Myocyte (in vitro differentiated cells): ENCODE measurements around the gene FAM168A. TPM values are rescaled to one million over a fixed set of nuclear protein-coding genes. Genes with fewer than 3 reads are reported as not detected.

Experiments used
- DNase-seq: peaks from one replicate; pipeline ENCODE4 v3.0.0-alpha.2; 2012; ENCODE audit warnings: low read depth
- polyA plus RNA-seq: library from polyadenylated mRNA; unstranded; fragments of >200 nt; gene quantifications from one replicate; pipeline ENCODE4 v1.2.1, GENCODE V29; 2012; ENCODE audit warnings: missing spikeins
- total RNA-seq: library from RNA; depleted of rRNA; stranded (reverse); fragments of >200 nt; gene quantifications from 2 replicates; pipeline ENCODE4 v1.2.3, GENCODE V29; 2014

Gene FAM168A
- 21.6 and 23.3 TPM in 2 replicates for total RNA-seq
- 28.9 TPM for polyA plus RNA-seq

- DNase-seq = peak; percentile 99
These were observed at the start of gene FAM168A for GRCh38 chr11:73597956-73598718. FAM168A (minus strand) TSS chr11:73598112; CDS start chr11:73468474, 129,638 bp downstream.

GRCh38 chr11:73647459-73648100 lies 49.7 kb upstream of the FAM168A start:
- peak; percentile 85 for DNase-seq

DNA sequence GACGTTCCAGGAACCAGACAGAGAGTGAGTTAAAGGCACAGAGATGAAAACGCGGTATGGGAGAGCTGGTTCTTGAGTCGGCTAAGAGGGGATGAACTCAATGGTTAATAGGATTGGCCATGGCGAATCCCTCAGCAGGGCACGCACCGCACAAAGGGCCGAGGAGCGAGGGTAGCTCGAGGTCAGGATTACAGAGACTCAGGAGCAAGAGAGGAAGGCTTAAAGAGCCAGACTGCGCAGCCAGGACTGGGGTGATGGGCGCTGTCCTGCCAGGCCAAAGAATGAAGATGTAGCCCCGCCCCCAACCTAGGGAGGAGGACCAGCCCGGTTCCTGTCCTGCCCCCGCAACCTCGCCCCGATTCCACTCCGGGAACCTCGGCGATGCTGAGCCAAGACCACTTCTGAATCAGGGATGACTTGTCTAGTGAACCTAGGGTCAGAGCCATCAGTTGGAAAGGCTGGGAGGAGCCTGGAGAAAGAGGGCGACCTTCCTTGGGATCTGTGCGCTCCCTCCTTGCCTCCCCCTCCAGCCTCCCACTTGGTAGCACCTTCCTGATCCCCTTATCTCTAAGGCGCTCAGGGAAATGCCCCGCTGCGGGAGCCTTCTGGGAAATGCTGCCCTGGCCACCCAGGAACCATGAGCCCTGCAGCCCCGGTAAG lies 48.2 kb upstream of the FAM168A start, which contains the start of gene PLEKHB1:
TSS of gene PLEKHB1 (plus strand) at position 610 of the 660 bp plus-strand sequence. CDS start at position 638, 28 bp downstream.
- no peak for DNase-seq

- DNase-seq = no peak
These were observed 47.4 kb upstream of the FAM168A start for GRCh38 chr11:73645121-73645969.

DNA sequence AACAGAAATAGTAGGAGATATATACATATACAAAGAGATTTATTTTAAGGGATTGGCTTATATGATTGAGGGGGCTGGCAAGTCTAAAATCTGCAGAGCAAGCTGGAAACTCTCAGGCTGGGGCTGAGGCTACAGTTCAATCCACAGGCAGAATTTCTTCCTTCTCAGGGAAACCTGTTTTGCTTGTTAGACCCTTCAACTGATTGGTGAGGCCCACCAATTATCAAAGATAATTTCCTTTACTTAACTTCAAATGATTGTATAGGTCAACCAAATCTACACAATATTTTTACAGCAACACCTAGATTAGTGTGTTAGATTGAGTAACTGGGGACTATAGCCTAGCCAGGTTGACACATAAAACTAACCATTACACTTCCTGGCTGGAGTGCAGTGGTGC lies 43.8 kb upstream of the FAM168A start:
- no peak for DNase-seq

DNA sequence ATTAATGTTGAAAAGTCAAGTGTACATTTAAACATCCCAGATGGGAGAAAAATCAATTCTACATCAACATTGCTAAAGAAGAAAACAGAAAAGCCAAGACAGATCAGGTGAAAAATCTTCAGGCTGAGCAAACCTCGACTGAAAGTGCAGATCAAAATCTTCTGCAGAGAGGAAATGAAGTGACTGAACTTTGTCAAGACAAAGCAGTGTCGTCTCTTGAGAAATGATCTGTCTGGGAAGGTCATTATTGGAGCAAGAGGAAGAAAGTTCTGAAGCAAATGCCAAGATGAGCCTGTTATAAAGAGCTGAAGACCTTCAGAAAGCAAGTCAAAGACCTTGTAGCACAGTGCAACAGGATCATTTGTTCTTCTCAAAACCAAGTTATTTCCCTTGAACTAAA lies 42.7 kb upstream of the FAM168A start:
- no peak for DNase-seq

GRCh38 chr11:73637012-73637411 lies 39.1 kb upstream of the FAM168A start:
- no peak for DNase-seq

DNA sequence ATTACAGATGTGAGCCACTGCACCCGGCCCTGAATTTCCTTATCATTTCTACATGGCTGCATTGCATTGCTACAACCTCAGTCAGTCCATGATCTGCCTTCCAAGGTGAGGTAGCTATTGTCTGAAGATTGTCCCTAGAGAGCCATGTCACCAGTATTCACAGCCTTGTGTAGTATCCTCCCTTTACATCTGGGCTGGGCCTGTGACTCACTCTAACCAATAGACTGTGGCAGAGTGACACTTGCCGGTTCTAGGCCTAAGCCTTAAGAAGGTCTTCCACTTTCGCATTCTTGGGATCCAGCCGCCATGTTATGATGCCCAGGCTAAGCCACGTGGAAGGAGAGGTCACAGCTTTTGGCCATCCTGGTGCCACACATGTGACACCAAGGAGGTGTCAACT lies 38.3 kb upstream of the FAM168A start:
- DNase-seq = peak; percentile 88

DNA sequence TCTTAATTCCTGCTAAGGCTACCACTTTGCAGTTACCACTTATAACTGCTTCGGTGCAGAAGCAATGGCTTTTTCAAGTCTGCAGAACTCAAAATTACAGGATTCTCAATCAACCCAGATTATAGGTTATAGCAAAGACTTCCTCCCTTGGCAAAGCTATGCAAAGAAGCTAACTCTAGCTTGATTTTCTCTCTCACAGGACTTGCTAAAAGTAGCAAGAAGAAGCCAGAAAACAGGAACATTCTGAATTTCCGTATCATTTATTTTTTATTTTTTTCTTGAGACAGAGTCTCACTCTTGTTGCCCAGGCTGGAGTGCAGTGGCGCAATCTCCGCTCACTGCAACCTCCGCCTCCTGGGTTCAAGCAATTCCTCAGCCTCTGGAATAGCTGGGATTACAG lies 37.8 kb upstream of the FAM168A start:
- DNase-seq = no peak

GRCh38 chr11:73633999-73634398 lies 36.1 kb upstream of the FAM168A start:
- DNase-seq = no peak

DNA sequence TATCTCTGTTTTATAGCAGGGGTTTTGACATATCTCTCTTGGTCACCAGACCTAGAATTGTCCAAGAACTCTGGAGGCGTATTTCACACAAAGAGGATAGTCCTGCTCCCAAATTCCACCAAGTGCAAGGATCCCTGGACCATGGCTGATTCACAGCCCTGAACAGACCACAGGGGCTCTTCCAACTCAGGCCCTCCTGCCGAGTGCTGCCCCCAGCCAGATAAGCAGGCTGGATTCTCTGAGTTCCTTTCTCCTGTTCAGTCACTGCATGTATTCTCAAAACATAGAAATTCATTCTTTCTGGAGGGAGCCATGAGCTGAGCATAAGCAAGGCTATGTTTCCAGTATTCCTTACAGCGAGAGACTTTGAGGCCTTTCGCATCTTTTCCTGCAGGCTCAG lies 35.1 kb upstream of the FAM168A start:
- DNase-seq = no peak

GRCh38 chr11:73629907-73630306 lies 32.0 kb upstream of the FAM168A start:
- no peak for DNase-seq

DNA sequence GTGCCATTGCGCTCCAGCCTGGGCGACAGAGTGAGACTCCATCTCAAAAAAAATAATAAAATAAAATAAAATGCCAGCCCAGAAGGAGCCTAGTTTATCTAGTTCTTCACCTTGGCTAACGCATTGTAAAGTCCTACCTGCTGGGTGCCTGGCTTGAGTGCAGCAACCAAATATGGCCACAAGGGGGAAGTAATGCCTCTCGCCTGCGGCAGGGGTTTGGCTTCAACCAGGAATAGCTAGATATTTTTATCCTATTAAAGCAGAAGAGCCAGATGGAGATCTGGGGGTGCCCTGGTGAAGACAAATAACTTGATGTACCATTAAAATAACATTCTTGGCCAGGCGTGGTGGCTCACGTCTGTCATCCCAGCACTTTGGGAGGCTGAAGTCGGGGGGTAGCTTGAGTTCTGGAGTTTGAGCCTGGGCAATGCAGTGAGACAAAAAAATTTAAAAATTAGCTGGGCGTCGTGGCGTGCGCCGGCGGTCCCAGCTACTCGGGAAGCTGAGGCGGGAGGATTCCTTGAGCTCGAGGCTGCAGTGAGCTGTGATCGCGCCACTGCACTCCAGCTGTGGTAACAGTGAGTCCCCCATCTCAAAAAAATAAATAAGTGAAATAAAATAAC lies 27.9 kb upstream of the FAM168A start:
- DNase-seq = peak; percentile 73

DNA sequence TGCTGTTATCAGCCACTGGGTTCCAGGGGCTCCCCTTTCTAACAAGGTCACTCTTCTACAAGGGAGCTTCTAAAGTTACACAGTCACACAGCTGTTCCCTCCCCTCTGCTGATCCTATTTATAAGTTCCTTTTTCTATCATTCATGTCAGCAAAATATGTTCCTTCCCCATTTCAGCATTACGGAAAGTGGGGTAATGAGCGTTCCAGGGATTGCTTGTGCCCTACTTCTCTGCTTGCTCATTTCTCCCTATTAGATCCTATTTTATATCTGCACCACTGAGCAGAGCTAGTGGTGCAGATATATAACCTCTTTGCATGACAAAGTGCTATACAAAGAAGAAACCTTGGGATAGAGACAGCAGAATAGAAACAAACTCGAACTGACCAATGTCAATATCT lies 25.8 kb upstream of the FAM168A start:
- peak; percentile 61 for DNase-seq

DNA sequence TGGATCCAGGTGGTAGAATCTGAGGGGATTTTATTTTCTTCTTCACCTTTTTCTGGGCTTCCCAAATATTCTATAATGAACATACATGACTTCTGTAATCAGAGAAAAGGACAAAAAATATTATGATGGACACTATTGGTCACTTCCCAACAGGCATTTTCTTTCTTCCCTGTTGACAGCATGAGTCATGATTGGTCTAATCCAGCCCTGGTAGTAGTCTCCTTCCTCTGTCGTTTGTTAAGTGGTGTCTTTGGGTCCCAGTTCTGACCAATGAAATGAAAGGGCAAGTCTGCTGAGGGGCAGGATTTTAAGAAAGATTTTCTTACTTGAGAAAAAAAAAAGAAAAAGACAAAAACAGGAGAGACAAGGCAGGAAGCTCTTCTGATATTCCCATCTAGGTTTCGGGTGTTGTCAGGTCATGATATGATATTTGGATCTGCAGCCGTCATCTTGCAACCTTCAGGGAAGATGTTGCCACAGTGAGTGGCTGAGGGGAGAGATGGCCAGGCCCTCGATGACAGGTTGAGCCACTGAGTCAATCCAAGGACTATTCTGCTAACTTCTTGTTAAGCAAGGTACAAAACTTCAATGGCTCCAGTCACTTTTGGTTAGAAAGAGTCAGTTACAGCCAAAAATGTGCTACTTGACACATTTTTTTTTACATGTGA lies 25.1 kb upstream of the FAM168A start:
- peak; percentile 24 for DNase-seq

GRCh38 chr11:73614591-73614990 lies 16.7 kb upstream of the FAM168A start:
- no peak for DNase-seq

DNA sequence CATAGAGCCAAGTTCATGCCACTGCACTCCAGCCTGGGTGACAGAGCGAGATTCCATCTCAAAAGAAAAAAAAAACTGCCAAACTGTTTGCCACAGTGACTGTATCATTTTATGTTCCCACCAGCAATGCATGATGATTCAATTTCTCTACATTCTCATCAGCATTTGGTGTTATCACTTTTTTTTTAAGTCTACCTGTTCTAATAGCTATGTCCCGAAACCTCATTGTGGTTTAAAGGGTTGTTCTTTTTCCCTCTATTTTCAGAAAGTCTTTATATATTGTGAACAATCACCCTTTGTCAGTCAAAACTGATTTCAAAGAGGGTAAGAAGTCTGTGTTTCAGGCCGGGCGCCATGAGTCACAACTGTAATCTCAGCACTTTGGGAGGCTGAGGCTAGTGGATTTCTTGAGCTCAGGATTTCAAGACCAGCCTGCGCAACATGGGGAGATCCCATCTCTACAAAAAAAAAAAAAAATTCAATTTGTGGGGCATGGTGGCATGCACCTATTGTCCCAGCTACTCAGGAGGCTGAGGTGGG lies 14.8 kb upstream of the FAM168A start:
- no peak for DNase-seq

DNA sequence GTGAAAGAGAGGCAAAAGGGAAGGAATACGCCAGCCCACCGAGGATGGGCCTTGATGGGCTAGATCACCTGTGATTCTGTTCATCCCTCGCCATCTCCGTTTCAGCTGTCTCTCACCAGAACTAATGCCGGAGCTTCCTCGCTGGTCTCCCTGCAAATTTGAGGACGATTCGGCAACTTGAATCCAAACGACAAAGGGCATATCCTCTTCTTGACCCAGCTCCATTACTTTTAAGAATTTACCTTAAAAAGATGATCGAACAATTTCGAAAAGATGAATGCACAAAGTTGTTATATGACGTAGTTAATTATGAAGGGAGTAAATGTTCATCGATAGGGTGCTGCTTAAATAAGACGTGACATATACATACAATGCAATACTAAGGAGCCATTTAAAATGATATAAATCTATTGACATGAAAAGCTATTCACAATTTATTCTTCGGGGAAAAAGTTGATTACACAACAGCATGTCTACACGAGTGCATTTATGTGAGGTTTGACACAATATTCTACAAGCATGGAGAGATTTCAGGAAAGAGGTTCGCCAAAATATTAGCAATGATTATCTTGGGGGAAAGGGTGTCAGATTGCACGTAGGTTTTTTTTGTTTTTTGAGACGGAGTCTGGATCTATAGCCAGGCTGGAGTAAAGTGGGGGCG lies 937 bp upstream of the FAM168A start:
- no peak for DNase-seq

GRCh38 chr11:73597336-73597955 lies 466 bp downstream of the FAM168A start:
- peak; percentile 11 for DNase-seq
